ENCODE measurements around the gene ANKRD39. TPM values are rescaled to one million over a fixed set of nuclear protein-coding genes. Genes with fewer than 3 reads are reported as not detected.

ANKRD39 gene
- total RNA-seq, 1 experiment from 2014 or later = 20.7 TPM

GRCh38 chr2:96856776-96857666 lies 795 bp downstream of the ANKRD39 start:
- peak; percentile 49 for DNase-seq (ENCODE audit: low read depth)

GRCh38 chr2:96853321-96853720 lies 4.5 kb downstream of the ANKRD39 start:
- DNase-seq (ENCODE audit: low read depth) = no peak

GRCh38 chr2:96852667-96853066 lies 5.1 kb downstream of the ANKRD39 start:
- no peak for DNase-seq (ENCODE audit: low read depth)

DNA sequence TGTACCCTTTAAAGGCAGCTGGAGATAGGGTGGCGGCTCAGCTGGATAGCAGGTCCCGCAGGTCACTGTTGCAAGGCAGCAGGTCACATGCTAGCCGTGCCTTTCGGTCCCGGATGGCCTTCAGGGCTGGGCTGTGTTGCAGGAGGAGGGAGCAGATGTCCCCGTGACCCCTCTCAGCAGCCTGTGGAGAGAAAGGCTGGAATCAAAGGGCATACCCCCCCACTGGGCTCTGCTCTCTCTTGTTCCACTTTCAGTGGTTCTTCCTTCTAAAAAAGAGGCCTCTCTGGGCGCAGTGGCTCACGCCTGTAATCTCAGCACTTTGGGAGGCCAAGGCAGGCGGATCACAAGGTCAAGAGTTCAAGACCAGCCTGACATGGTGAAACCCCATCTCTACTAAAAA lies 9.6 kb downstream of the ANKRD39 start:
- no peak for DNase-seq (ENCODE audit: low read depth)

GRCh38 chr2:96847586-96847985 lies 10.2 kb downstream of the ANKRD39 start:
- DNase-seq (ENCODE audit: low read depth) = no peak

- no peak for DNase-seq (ENCODE audit: low read depth)
Observed at GRCh38 chr2:96846825-96847224, 11.0 kb downstream of the ANKRD39 start.

DNA sequence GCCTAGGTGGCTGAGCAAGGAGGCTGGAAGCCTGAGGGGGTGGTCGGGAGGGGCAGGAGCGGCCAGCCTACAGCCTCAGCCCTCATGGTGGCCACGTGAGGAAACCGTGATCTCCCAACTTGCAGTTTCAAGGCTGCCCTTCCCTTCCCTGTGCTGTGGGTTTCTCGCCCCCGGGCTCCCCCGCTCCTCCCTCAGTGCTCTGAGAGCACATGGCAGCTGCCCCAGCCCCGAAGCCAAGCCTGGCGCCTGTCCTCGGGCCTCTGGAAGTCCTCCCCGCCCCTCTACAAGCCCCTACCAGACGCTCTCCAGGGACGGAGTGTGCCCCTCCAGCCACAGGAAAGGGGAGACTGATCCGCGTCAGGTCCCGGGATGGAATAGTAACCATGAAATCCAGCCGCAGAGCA lies 13.4 kb downstream of the ANKRD39 start:
- DNase-seq (ENCODE audit: low read depth) = no peak

DNA sequence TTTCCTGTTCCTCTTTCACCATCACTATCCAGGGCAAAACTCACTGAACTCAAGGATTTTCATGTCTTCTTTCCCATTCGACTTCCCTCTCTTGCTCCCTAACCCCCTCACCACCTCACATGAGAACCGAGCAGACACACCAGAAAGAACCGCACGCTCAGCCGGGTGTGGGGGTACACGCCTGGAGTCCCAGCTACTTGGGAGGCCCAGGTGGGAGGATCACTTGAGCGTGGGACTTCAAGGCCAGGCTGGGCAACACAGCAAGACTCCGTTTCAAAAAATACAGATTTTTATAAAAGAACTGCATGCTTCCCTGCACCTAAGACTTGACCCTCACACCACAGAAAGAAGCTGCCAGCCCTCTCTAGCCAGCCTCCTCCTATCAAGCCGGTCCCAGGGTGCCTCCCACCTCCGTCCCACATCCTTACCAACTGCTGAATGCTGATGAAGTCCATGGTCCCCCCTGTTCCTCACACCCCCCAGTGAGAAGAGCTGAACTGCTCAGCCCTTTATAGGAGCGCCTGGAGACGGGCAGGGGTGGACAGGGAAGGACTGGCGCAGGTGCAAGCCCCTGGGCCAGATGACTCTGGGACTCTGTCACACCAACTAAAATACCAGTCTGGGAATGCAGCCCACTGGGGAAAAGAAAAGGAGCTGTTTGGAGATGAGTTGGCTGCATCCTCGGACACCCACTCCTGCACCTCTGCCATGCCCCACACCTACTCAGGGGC lies 14.1 kb downstream of the ANKRD39 start, which contains the start of gene ANKRD23:
ANKRD23 (minus strand) TSS at position 484 of the 731 bp plus-strand sequence; CDS start at position 455, 29 bp downstream.
- no peak for DNase-seq (ENCODE audit: low read depth)

GRCh38 chr2:96842600-96842999 lies 15.2 kb downstream of the ANKRD39 start:
- peak; percentile 23 for DNase-seq (ENCODE audit: low read depth)

GRCh38 chr2:96841701-96842495 lies 15.9 kb downstream of the ANKRD39 start:
- DNase-seq (ENCODE audit: low read depth) = no peak

DNA sequence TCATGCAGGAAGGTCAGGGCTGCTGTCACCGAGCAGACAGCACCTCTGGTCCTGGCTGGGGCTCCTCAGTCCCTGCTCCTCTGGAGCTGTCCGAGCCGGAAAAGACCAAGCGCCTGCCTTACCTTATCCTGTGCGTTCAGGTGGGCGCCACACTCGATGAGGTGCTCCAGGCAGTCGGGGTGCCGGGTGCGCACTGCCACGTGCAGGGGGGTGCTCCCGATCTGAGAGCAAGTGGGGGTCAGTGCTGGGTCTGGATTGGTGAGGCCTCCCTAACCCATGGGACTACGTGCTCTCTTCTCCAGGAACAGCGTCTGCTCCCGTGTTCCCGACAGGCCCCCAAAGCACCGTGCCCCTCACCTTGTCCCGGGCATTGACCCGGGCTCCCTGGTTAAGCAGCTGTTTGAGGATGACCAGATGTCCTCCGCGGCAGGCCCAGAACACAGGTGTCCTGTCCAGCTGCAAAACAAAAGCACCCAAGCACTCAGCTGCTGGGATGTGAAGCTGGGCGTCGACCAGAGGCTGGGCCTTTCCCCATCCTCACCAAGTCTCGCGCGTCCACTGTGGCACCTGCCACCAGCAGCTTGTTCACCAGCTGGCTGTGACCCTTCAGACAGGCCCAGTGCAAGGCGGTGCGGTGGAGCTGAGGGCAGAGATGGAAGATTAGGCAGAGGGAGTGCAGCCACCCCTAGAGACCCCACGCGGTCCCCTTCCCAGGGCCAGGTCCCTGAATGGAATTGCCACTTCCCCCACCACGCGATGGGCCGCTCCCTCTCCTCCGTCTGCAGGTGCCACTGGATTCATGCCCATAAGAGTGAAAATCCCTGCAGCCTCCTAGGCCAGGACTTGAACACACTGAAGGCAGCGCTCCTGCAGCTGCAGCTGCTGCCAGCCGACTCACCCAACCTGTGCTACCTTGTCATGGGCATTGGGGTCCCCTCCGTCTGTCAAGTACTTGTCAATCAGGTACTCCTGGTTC lies 17.7 kb downstream of the ANKRD39 start:
- no peak for DNase-seq (ENCODE audit: low read depth)

GRCh38 chr2:96839293-96839874 lies 18.4 kb downstream of the ANKRD39 start:
- no peak for DNase-seq (ENCODE audit: low read depth)

DNA sequence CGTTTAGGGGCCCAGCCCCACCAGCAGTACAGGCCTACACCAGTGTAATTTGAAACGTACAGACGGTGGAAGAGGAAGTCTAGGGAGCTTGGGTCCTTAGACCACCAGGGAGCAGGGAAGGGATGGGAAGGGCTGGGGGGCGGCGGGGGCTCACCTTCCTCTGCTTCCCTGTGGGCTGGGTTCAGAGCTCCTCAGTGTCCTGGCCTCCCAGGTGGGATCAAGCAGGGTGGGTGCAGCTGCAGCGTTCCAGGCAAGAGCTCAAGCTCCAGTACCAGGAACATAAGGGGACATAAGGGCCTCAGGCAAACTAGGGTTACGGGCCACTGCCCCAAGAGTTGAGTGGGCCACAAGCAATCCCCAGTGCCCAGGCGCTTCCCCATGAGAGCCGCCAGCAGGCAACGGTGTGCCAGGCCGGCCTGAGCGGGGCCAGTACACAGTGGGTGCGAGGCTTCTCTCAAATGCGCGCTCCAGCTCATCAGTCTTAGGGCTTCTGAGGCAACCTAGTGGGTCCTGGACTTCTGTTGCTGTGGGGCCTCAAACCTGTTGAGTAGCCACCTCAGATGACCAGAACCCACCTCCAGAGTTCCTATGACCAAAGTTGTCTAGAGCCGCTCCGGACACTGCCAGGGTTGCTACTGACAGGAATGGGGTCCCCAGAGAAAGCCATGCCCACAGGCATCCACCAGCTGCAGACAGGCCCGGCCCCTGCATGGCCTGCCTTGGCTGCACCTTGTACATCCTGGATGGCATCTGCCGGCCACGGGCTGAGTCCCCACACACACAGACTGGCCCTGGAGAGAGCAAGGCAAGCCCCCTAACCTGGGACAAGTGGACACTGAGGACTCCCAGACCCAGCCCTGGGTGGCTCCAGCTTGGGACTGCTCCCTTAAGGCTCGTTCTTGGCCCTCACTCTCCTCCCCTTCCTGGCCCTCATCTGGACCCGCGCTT lies 19.2 kb downstream of the ANKRD39 start:
- no peak for DNase-seq (ENCODE audit: low read depth)

GRCh38 chr2:96837575-96837974 lies 20.2 kb downstream of the ANKRD39 start:
- DNase-seq (ENCODE audit: low read depth) = no peak

DNA sequence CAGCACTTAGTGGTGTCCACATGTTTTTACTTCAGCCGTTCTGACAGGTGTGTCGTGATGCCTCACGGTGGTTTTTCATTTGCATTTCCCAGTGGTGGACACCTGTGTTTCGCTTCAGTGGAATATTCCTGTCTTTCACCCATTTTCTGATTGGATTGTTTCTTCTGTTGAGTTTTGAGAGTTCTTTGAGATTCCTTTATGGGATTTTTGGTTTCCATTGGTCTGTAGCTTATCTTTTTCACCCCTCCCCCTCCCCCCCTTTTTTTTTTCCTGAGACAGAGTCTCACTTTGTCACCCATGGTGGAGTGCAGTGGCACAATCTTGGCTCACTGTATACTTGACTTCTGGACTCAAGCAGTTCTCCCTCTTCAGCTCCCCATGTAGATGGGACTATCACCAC lies 22.0 kb downstream of the ANKRD39 start:
- no peak for DNase-seq (ENCODE audit: low read depth)

- DNase-seq (ENCODE audit: low read depth) = no peak
Observed at GRCh38 chr2:96832754-96833507, 24.9 kb downstream of the ANKRD39 start.

- DNase-seq (ENCODE audit: low read depth) = no peak
Observed at GRCh38 chr2:96832408-96832753, 25.4 kb downstream of the ANKRD39 start.

DNA sequence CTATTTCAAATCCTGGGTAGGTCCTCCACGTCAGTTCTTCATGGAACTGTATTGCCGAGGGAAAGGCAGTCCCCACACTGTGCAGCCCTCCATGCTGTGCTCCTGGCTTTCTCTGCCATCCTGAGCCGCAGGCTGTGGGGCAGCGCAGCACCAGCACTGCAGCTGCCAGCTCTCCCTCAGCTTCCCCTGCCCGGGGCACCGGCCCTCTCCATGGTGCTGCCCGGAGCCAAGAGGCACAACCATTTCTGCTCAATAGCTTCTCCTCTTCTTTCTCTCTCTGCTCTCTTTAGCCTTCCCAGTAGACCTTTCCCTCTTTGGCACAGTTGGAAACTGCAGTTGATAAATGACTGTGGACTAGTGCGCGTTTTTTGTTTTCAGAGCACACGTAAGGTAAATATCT lies 26.1 kb downstream of the ANKRD39 start:
- DNase-seq (ENCODE audit: low read depth) = no peak
